Hippocampal formation (tissue), 2 donors: ENCODE results near the gene TMEM33.

Experiments
- DNase-seq, 2 donors: peaks; one replicate each; lab custom pipeline; 2025; lab: John Stamatoyannopoulos, UW

The TMEM33 gene

DNA sequence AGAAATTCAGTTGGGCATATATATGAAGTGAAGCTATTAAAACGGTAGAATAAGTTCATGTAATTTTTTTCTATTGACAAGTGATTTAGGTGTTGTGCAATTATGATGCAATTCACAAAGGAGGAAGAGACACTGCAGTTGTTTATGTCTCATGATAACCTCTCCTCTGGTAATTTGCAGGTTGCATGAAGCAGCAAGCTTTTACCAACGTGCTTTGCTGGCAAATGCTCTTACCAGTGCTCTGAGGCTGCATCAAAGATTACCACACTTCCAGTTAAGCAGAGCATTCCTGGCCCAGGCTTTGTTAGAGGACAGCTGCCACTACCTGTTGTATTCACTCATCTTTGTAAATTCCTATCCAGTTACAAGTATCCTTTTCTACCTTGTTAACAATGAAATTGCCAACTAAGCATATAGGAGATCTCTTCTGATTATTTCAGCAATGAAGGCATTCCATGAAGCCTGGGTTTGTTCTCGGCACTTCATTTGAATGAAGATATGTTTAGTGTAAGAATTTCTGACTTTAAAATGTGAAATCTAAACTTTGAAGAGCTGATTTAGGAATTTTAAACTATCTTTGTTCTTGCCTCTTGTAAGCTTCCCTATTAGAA, 3.9 kb downstream of the TMEM33 start:
- no peak for DNase-seq

DNA sequence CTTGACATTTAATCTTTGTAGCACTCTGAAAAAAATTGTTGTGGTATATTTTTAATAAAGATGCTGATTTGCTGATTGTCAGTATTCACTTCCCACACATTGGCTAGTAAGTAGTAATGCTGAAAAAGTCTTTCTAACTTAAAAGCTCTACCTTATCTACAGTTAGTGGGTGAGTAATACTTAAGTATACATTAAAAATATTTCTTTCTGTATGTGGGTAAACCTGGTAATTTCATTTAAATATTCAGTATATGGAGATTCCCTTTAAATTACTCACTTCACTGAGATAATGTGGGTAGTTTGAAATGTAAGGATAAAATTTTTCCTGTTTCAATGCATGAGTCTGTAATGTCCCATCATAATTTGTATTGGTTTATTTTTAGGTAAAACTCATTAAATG, 5.6 kb downstream of the TMEM33 start:
- DNase-seq, result no peak

DNA sequence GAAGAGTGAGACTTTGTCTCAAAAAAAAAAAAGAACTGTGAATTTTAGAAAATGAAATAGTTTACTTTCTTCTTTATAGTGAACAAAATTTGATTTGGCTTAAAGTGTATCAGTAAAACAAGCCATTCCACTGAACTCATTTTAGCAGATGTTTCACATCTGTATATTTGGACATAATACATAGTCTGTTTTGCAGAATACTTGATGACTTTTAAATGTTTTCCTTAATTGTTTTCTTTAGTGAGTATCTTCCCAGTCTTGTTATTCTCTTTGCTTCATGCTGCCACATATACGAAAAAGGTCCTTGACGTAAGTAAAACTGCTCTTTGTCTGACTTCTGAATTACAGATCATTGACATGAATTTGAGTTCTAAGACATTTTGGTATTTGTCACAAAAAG, 8.3 kb downstream of the TMEM33 start:
- no peak for DNase-seq

DNA sequence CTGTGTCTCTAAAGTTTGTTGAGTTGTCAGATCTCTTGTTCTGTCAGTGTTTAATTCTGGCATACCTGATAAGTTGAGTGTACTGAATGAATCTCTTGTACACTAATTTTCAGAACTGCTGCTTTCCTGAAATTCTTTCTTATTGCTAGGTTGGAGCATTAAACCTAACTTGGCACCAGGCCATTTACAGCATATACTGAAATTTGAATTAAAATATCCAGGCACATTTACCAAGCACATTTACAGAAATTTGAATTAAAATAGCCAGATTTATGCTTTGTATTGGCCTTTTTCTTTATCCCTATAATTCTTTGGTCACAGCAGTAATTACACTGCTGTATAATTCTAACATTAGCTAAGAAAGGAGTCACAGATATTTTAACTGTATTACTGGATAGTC, 8.9 kb downstream of the TMEM33 start:
- DNase-seq, result no peak

DNA sequence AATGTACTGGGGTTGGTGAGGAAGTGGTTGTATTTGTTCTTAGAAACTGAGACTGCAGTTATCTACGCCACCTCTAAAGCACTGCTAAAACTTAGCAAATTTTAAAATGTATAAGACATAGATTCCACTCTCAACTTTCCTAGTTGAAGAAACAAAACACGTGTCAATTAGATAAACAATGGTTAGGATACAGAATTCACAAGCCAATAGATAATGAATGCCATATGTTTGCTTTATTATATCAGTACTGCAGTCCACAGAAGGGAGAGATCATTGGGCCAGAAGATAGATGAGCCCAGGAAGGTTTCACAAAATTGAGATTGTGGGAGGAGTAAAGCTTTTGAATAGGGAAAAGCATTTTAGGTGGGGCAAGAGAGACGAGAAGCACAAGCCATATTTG, 14.3 kb downstream of the TMEM33 start:
- no peak for DNase-seq

DNA sequence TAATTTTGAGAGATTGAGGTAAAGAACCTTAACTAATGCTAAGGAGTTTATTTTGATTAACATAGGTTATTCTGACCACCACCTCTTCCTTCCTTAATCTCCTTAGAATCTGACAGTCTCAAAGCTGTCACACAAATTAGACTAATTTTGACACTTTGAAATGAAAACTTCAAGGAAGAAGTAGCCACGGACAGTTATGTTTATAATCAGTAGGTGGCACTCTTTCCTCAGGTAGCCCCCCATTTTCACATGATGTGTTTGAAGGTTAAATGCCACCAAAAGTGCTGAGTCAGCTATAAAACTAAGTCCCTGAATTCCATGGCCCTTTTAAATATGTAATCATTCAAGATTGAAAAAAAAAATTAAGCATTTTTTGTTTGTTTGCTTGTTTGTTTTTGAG, 22.4 kb downstream of the TMEM33 start:
- DNase-seq, result no peak

DNA sequence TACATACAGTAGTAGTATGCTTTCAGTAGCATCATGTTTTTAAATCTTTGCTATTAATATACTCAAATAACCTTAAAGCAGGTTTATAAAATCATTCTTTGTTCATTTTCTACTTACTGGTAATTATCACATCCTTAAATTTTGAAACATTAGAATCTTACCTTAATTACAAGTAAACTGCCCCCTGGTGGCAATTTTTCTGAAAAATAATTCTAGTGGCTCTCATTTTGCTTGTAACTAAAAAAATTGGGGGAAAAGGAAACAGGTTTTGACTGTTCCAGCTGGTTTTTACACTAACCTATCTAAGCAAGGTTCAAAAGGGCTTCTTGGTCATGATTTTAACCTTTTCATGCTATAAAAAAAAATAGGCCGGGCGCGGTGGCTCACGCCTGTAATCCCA, 27.9 kb downstream of the TMEM33 start:
- no peak for DNase-seq

DNA sequence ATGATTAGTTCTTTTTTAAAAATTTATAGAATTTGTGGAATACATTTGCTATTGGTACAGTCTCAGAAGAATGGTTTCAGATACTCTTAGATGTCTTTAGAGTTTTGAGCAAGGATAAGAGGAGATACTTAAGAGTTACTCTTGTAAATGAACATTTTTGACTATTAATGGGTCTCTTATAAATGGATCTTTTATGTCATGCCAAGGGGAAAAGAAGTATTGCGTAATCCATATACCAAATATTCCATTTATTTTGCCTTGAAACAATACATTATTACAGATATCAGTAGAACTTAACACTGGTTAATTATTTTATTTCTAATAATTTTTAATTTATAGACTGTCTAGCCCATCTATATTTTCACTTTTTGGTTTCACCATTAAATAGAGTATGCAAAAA, 29.2 kb downstream of the TMEM33 start:
- no peak for DNase-seq

DNA sequence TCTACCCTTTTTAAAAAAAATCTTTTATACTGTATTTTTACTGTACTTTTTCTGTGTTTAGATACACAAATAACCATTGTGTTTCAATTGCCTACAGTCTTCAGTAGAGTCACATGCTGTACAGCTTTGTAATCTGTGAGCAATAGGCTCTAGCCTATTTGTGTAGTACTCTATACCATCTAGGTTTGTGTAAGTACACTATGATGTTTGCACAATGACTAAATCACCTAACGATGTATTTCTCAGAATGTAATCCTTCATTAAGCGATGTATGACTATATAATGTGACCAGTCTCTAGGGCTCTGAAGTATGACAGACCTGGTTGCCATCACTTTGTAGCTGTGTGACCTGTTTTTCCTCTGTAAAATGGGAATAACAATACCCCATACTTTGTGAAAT, 32.2 kb downstream of the TMEM33 start:
- no peak for DNase-seq

DNA sequence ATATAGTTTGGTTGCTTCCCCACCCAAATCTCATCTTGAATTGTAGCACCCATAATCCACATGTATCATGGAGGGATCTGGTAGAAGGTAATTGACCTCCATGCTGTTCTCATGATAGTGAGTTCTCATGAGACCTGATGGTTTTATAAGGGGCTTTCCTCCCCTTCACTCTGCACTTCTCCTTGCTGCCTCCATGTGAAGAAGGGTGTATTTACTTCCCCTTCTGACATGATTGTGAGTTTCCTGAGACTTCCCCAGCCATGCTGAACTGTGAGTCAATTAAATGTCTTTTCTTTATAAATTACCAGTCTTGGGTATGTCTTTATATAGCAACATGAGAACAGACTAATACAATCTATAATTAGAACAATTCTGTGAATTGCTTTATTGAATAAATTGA, 34.4 kb downstream of the TMEM33 start:
- DNase-seq, result no peak

DNA sequence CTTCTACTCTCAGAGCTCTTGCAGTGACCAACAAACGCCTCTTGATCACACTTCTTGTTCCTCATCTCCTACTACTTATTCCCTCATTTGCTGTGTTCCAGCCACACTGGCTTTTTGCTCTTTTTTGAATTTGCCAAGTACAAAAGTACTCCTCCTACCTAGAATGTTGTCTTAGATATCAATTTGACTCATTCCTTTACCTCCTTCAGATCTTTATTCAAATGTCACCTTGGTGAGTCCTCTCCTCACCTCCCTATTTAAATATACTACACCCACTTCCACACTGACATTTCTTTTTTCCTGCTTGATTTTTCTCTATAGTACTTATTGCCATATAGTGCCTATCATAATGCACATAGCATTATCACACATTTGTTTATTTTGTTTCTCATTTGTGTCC, 40.1 kb downstream of the TMEM33 start:
- DNase-seq, result no peak

DNA sequence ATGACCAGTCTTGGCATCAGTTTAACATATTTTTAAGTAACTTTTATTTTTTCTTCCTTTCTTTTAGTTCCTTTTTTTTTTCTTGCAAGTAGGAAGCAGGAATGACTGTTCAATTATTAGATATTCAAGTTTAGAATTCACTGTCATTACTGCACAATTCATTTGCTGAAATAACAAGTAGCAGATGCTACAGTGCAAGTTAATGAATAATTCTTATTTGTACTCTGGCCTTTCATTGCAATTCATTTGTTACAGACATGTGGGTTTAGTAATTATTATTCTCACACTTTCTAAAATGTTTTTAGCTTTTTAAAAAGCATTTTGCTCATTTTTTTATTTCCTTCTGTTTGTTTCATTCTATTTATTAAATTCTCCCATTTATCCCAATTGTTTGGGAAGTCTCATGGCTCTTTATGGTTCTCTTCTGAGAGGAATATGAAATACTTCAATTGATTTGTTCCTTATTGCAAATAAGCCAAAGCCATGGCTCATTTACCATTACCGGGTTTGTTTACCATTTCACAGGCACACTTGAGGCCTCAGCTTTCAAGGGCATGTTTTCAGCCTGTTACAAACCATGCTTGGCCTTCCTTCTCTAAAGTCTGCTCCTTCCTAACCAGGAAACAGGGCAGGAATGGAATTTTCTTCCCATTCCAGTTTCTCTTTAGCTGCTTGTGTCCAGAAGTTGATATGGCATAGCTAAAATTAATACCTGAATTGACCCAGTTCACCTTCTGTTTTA, 41.7 kb downstream of the TMEM33 start:
- DNase-seq, result no peak

DNA sequence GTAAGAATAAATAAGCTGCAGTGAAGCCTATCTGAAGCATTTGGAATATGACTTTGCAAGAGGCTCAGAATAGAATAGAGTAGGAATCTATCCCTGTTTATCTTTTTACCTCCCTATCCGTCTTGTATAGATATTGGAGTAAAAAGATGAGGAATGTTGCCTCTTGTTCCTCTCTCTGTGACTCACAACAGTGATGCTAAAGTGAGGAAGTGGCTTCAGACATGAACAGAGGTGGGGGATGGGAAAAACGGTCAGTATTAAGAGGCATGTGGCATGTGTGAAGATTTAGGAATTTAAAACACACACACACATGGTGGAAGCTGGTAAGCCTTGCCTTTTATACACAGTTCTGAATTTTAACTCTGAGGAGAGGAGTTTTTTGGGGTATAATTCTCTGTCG, 42.5 kb downstream of the TMEM33 start:
- DNase-seq, result no peak

DNA sequence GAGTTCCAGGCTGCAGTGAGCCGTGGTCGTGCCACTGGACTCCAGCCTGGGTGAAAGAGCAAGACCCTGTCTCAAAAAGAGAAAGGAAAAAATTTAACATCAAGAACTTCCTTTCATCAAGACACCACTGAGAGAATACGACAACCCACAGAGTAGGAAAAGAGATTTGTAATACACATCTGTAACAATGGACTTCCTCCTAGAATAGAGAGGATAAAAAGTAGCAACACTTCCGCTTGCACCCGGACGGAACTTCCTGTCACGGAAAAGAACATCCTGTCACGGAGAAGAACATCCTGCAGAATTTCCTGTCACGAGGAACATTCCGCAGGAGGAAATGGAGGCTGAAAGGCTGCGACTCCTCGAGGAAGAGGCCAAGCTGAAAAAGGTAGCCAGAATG, 46.2 kb downstream of the TMEM33 start, which contains the start of gene DCAF4L1:
Gene DCAF4L1 (plus strand): TSS at position 301 of the 400 bp plus-strand sequence. CDS start 37 bp downstream, at position 338.
- DNase-seq, result no peak

DNA sequence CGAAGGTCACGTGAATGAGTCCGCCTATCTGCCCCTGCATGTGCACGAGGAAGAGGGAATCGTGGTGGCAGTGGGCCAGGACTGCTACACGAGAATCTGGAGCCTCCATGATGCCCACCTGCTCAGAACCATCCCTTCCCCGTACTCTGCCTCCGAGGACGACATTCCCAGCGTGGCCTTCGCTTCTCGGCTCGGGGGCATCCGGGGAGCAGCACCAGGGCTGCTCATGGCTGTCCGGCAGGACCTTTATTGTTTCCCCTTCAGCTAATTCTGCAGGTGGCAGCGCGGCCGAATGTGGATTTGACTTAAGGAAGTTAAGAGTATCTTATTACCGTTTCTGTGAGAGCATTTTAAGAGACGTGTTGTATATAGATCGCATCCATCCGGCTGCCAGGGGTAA, 47.5 kb downstream of the TMEM33 start:
- no peak for DNase-seq

DNA sequence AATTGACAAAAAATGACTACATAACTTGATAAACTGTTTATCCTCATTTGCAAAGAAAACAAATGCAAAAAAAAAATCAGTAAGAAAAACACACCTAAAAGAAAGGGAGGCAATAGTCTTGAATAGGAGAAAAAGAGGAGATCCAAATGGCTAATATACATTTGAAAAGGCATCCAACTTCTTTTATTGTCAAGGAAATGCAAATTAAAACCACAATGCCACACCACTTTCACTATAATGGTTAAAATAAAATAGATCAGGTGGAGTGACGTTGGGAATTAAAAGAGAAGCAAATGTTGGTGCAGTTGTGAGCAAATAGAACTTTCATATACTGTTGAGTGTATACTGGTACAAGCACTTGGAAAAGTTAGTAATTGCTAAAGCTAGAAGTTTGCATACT, 49.9 kb downstream of the TMEM33 start:
- no peak for DNase-seq

DNA sequence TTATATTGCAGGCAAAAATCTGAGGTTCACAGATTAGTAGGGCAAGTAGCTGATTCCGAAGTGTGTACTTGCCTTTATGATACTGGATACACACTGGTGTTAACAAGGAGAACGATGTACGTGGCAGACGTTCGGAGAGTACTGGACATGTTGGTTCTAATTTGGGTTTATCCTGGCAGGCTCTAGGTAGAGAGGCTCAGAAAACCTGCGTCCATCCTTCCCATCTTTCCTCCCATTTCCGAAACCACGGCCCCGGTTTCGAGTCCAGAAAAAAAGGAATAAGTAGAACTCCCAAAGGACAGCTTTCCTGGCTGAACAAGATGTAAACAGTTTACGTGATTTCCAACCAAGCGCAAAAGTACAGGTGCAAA, 54.8 kb downstream of the TMEM33 start:
- no peak for DNase-seq

DNA sequence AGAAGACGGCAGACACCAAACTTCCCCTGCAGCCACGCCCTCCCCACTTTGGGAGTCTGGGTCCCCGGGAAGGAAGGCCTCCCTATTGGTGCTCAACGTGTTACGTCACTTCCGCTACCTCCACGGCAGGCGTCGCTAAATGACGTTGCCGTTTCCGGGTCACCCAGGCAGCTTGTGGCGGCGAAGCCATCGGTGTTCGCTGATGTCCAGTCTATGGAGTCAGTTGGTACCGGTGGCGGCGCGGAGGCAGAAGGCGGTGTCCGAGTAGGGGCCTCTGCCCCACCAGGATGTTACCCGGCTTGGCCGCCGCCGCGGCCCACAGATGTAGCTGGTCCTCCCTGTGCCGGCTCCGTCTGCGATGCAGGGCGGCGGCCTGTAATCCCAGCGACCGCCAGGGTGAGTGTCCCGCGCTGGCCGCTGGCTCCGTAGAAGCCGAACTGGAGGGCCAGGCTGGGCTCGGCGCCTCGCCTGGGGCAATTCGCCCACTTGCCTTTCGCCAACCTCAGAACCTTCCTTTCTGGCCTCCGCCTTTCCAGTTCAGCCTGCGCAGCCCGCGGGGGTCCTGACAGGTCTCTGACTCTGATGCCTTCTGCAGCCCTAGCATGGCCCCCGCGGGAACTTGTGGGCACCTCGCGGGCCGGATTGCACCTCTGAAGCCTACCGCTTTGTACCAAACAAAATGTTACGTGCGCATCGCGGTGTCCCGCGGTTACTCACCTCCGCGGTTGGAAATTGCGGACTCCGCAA, 55.3 kb downstream of the TMEM33 start, which contains the start of gene SLC30A9:
Gene SLC30A9 (plus strand): TSS at position 166 of the 747 bp plus-strand sequence. CDS start 122 bp downstream, at position 288.
- DNase-seq, result peak; percentile 94 to 96

DNA sequence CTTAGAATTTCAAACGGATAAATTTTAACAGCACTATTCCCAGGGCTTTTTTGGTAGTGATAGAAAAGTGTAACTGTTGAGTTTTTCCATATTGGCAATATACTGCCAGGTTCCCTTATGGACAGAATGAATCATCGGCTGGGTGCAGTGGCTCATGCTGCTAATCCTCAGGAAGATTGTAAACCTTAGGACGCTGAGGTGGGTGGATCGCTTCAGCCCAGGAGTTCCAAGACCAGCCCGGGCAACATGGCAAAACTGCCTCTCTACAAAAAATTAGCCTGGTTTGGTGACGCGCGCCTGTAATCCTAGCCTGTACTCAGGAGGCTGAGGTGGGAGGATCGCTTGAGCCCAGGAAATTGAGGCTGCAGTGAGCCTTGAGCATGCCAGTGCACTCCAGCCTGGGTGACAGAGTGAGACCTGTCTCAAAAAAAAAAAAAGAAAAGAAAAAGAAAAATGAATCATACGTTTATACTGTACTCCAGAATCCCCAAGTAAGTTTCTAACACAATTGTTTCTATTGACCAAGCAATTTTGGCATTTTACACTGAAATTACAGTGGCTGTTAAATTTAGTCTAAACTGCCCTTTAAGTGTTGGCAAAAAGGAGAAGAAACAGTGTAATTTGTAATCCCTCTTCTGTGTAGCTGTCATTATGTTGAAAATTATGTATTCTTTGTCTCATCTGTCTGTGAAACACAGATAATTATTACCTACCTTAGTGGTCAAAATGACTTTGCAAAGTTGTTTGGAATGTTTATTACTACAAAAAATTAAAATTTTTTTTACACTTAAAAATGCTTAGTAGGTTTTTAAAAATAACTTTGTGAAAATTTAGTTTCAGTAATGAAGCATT, 56.9 kb downstream of the TMEM33 start:
- DNase-seq, result no peak

DNA sequence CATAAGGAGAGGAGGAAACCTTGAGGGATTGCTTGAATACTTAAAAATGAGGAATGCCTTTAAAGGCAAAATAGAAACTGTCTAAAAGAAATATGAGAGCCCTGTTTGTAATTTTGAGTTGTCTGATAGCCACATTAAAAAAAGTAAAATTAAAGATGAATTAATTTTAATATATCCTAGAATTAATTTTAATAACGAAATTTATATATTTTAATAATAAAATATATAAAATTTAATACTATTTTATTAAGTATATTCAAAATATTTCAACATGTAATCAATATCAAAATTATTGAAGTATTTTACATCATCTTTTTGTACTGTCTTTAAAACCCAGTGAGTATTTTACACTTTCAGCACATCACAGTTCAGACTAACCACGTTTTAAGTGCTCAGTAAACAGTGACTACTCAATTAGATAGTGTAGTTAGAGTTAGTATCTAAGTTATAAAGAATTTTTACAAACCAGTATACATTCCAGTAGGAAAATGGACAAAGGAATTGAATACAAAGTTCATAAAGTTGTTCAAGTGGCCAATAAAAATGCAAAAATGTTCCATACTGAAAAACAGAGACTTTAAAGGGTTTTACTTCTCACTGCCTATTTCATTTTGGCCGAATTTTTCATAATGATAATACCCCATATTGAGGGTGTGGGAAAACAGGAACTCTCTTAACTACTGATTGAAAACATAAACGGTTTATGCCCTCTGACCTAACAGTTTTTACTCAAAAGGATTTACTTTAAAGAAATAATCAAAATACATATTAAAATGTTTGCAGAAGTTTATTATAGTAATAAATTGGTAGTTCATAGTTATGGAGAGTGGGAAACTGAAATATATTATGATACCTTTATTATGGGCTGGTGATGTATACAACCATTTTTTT, 58.0 kb downstream of the TMEM33 start:
- no peak for DNase-seq

DNA sequence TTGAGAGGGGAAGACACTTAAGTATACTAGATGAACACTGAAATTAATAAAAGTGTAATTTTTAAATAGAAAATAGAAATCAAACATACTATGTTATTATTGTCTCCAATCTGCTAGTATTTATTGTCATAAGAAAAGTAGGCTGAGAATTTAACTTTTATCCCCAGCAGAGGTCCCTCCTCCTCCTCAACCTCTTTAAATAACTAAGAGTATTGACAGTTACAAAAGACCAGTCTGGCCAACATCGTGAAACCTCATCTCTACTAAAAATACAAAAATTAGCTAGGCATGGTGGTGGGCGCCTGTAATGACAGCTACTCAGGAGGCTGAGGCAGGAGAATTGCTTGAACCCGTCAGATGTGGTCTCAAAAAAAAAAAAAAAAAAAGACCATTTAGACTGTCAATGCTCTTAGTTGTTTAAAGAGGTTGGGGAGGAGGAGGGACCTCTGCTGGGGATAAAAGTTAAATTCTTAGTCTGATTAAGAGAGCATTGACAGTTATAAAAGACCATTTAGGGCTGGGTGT, 59.3 kb downstream of the TMEM33 start:
- DNase-seq, result no peak
